Loucy (cell line): Measurements from ENCODE around the gene ZNF74.

Experiments used
- H2AFZ ChIP-seq: fragments of 200-600 bp; sonication (generic); 2 replicates; pipeline ENCODE4 v1.6.0; 2016; ENCODE audit warnings: antibody characterized with exemption, mild to moderate bottlenecking, low read length, moderate library complexity
- H3F3A ChIP-seq: fragments of 200-600 bp; 2 replicates; pipeline ENCODE4 v1.6.0; 2016; ENCODE audit warnings: antibody characterized with exemption, low read depth, mild to moderate bottlenecking
- H3K27me3 ChIP-seq: fragments of 200-600 bp; sonication (generic); 2 replicates; pipeline ENCODE4 v1.6.1; 2014; ENCODE audit warnings: low read length, mild to moderate bottlenecking; ENCODE audit not compliant: insufficient read depth, poor library complexity, severe bottlenecking
- H3K36me3 ChIP-seq: fragments of 200-600 bp; sonication (generic); 2 replicates; pipeline ENCODE4 v1.6.1; 2016; ENCODE audit warnings: low read length; ENCODE audit not compliant: insufficient read depth
- H3K4me1 ChIP-seq: fragments of 200-600 bp; sonication (generic); 2 replicates; pipeline ENCODE4 v1.5.1; 2014; ENCODE audit warnings: low read length, mild to moderate bottlenecking; ENCODE audit not compliant: insufficient read depth, poor library complexity, severe bottlenecking
- H3K4me2 ChIP-seq: fragments of 200-600 bp; sonication (generic); 2 replicates; pipeline ENCODE4 v1.6.0; 2014; ENCODE audit warnings: antibody characterized with exemption, low read length, low read depth, mild to moderate bottlenecking; ENCODE audit not compliant: poor library complexity, severe bottlenecking
- H3K4me3 ChIP-seq: fragments of 200-600 bp; sonication (generic); 2 replicates; pipeline ENCODE4 v1.5.1; 2014; ENCODE audit warnings: low read length, mild to moderate bottlenecking, mixed read lengths; ENCODE audit not compliant: poor library complexity, severe bottlenecking
- H3K79me2 ChIP-seq: fragments of 200-600 bp; sonication (generic); 2 replicates; pipeline ENCODE4 v1.6.1; 2014; ENCODE audit warnings: low read length; ENCODE audit not compliant: insufficient read depth
- H3K9ac ChIP-seq: fragments of 200-600 bp; sonication (generic); 2 replicates; pipeline ENCODE4 v1.6.0; 2014; ENCODE audit warnings: mild to moderate bottlenecking, low read depth, low read length, moderate library complexity; ENCODE audit not compliant: poor library complexity, severe bottlenecking
- H3K9me2 ChIP-seq: fragments of 200-600 bp; sonication (generic); replicated peaks from 2 replicates; pipeline ENCODE4 v1.6.1; 2016; ENCODE audit warnings: low read depth, low read length, mixed read lengths
- H3K9me3 ChIP-seq: fragments of 200-600 bp; sonication (generic); 2 replicates; pipeline ENCODE4 v1.6.1; 2014; ENCODE audit warnings: mild to moderate bottlenecking, antibody characterized with exemption, low read length, low read depth; ENCODE audit not compliant: insufficient read depth
- H4K20me1 ChIP-seq: fragments of 200-600 bp; sonication (generic); 2 replicates; pipeline ENCODE4 v1.6.0; 2014; ENCODE audit warnings: antibody characterized with exemption, low read length, mild to moderate bottlenecking; ENCODE audit not compliant: insufficient read depth, poor library complexity, severe bottlenecking
- EZH2phosphoT487 ChIP-seq: fragments of 200-600 bp; IDR thresholded peaks from 2 replicates; pipeline ENCODE4 v1.6.1; 2018; ENCODE audit warnings: antibody characterized with exemption, mild to moderate bottlenecking, moderate library complexity, borderline replicate concordance
- TF ChIP-seq, protein P1 (sequence below): fragments of 200-600 bp; sonication (generic); conservative IDR thresholded peaks from 2 replicates; pipeline ENCODE4 v1.5.1; 2014; ENCODE audit warnings: mild to moderate bottlenecking, antibody characterized with exemption, low read length

ZNF74 gene

DNA sequence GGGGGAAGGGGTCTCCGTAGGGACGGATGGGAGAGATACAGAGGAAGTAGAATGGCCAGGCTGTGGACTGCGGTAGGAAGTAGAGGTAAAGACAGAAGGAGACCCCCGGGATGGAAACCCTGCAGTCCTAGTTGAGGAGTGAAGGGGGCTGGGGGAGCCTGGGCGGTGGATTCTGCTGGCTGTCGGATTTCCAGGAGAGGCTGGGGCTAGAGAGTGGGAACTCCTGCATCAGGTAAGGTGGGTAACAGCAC, 44.4 kb downstream of the ZNF74 start:
- H3F3A ChIP-seq, result no peaks in the 10 kb centered on the region
- no peaks in the 10 kb centered on the region for H3K9me2 ChIP-seq
- H4K20me1 ChIP-seq, result no peaks in the 10 kb centered on the region
- H3K9me3 ChIP-seq, result no peaks in the 10 kb centered on the region
- no peak overlapping the region for H3K9ac ChIP-seq
- no peaks in the 10 kb centered on the region for H3K79me2 ChIP-seq
- no peaks in the 10 kb centered on the region; the same call in 1 of the 2 replicates for H3K36me3 ChIP-seq
- no peak overlapping the region for H2AFZ ChIP-seq
- no peak overlapping the region for H3K4me3 ChIP-seq
- H3K27me3 ChIP-seq, result no peaks in the 10 kb centered on the region
- TF ChIP-seq, protein P1, sequence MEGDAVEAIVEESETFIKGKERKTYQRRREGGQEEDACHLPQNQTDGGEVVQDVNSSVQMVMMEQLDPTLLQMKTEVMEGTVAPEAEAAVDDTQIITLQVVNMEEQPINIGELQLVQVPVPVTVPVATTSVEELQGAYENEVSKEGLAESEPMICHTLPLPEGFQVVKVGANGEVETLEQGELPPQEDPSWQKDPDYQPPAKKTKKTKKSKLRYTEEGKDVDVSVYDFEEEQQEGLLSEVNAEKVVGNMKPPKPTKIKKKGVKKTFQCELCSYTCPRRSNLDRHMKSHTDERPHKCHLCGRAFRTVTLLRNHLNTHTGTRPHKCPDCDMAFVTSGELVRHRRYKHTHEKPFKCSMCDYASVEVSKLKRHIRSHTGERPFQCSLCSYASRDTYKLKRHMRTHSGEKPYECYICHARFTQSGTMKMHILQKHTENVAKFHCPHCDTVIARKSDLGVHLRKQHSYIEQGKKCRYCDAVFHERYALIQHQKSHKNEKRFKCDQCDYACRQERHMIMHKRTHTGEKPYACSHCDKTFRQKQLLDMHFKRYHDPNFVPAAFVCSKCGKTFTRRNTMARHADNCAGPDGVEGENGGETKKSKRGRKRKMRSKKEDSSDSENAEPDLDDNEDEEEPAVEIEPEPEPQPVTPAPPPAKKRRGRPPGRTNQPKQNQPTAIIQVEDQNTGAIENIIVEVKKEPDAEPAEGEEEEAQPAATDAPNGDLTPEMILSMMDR, result no peak
- TF ChIP-seq EZH2phosphoT487, result no peak
- H3K4me2 ChIP-seq, result no peak overlapping the region
- no peaks in the 10 kb centered on the region for H3K4me1 ChIP-seq

DNA sequence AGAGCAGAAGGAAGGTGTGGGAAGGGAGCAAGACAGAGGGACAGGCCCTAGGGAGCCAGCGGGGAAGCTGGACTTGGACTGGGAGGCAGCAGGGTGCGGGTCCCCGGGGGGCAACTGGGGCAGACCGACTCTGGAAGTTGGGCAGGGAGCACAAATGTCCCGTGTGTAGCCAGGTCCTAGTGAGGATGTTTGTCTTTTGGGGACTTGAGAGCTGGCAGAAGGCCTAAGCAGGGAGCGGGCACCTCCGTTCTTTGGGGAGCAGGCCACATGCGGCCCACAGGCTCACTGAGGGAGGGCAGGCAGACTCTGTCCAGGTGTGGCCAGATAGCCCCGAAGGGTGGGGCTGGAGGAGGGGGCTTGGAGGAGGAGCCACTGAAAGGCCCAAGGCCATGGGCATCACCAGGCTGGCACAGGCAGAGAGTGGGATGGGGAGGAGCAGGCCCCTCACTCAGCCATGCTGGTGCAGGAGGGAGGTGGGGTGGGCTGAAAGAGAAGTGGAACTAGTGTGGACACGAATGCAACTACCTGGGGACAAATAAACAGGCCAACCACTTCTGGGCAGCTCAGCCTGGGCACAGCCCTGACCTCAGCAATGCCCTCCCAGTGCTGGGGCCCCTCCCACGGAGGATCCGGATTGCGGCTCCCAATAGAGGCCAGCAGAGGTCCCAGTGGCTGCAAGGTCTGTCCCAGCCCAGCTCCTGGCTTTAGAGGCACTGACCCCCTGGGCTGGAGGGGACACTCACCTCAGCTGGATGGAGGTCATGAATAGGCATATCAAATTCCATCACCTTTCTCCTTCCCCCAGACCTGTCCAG, 44.9 kb downstream of the ZNF74 start:
- H3K4me2 ChIP-seq, result no peak overlapping the region
- H3K9ac ChIP-seq, result no peak overlapping the region
- H3K4me1 ChIP-seq, result no peaks in the 10 kb centered on the region
- no peaks in the 10 kb centered on the region for H3K9me3 ChIP-seq
- no peak overlapping the region for H3K4me3 ChIP-seq
- H3K27me3 ChIP-seq, result no peaks in the 10 kb centered on the region
- TF ChIP-seq, protein P1, result no peak
- TF ChIP-seq EZH2phosphoT487, result no peak
- no peaks in the 10 kb centered on the region for H4K20me1 ChIP-seq
- H3F3A ChIP-seq, result no peaks in the 10 kb centered on the region
- no peaks in the 10 kb centered on the region for H3K9me2 ChIP-seq
- H3K36me3 ChIP-seq, result no peaks in the 10 kb centered on the region; the same call in 1 of the 2 replicates
- H3K79me2 ChIP-seq, result no peaks in the 10 kb centered on the region
- no peak overlapping the region for H2AFZ ChIP-seq

DNA sequence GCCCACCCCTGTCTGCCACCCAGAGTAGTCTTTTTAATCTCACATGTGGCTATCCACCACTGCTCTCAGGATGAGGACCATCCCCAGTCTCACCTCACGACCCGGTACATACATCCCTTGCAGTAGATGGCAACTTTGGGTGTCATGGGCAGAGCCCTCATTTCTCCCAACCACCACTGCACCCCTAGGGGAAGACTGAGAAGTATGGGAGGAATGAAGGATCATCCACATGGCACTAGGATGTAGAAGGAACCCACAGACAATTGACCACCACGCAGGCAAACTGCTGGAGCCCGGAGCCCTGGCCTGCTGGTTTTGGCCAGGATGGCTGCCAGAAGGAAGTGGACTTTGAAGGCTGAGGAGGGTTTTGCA, 45.6 kb downstream of the ZNF74 start:
- Histone ChIP-seq H2AFZ (no peak overlapping the region), H3K4me1 (no peaks in the 10 kb centered on the region), H3K4me2 (no peak overlapping the region), H3K9ac (no peak overlapping the region), H3K36me3 (no peaks in the 10 kb centered on the region; the same call in 1 of the 2 replicates), H3K79me2 (no peaks in the 10 kb centered on the region), H4K20me1 (no peaks in the 10 kb centered on the region), H3F3A (no peaks in the 10 kb centered on the region), H3K9me3 (no peaks in the 10 kb centered on the region), H3K27me3 (no peaks in the 10 kb centered on the region), H3K4me3 (no peak overlapping the region), H3K9me2 (no peaks in the 10 kb centered on the region)
- no peak for TF ChIP-seq EZH2phosphoT487
- TF ChIP-seq, protein P1, result no peak
